Tibial nerve (tissue), 4 donors: ENCODE measurements around the gene NUBP1. TPM values are rescaled to one million over a fixed set of nuclear protein-coding genes. Genes with fewer than 3 reads are reported as not detected.

Experiments
- DNase-seq, 2 donors: peaks; one replicate each; pipeline ENCODE4 v3.0.0-alpha.2; 2019; ENCODE audit warnings: low spot score in 2 of 2
- H3K27ac ChIP-seq, 4 donors: fragments of 200-600 bp; sonication (generic) in 3 of 4; one replicate each; pipeline ENCODE4 v1.5.1; 2017 to 2019; ENCODE audit warnings: mild to moderate bottlenecking in 1 of 4
- H3K27me3 ChIP-seq, 2 donors: fragments of 200-600 bp; sonication (generic) in 1 of 2; one replicate each; pipeline versions ENCODE4 v1.5.1 to v1.6.0; 2017 to 2019
- H3K36me3 ChIP-seq, 3 donors: fragments of 200-600 bp; sonication (generic); one replicate each; pipeline ENCODE4 v1.5.1; 2018 to 2019
- H3K4me1 ChIP-seq, 4 donors: fragments of 200-600 bp; sonication (generic) in 3 of 4; one replicate each; pipeline ENCODE4 v1.5.1; 2017 to 2019
- H3K4me3 ChIP-seq, 4 donors: fragments of 200-600 bp; sonication (generic) in 3 of 4; one replicate each; pipeline ENCODE4 v1.5.1; 2017 to 2019; ENCODE audit warnings: mild to moderate bottlenecking in 1 of 4, moderate library complexity in 1 of 4
- H3K9me3 ChIP-seq, 4 donors: fragments of 200-600 bp; sonication (generic) in 3 of 4; one replicate each; pipeline ENCODE4 v1.5.1; 2017 to 2019
- CTCF ChIP-seq, 5 experiments: fragments of 200-600 bp in 3 of 5; fragments of 450-650 bp in 2 of 5; sonication (generic) in 3 of 5; IDR thresholded peaks; one replicate each; pipeline ENCODE4 v1.5.1; 2016 to 2019; ENCODE audit warnings: antibody characterized with exemption in 5 of 5, mild to moderate bottlenecking in 3 of 5, moderate library complexity in 2 of 5
- EP300 ChIP-seq, 2 donors: sonication (generic); formaldehyde crosslinking; IDR thresholded peaks; one replicate each; pipeline ENCODE4 v1.6.1; 2017; ENCODE audit warnings: antibody characterized with exemption in 2 of 2, mild to moderate bottlenecking in 1 of 2
- POLR2A ChIP-seq, 2 donors: fragments of 450-650 bp; IDR thresholded peaks; one replicate each; pipeline ENCODE4 v1.6.1; 2017; ENCODE audit warnings: antibody characterized with exemption in 2 of 2, mild to moderate bottlenecking in 2 of 2, moderate library complexity in 2 of 2
- WGBS, 2 donors: methylation state at CpG; one replicate each; pipeline ENCODE4 v1.1.5; 2018; 5-methylcytosine and 5-hydroxymethylcytosine counted together
- total RNA-seq, 4 donors: library from RNA; depleted of rRNA; stranded (reverse); fragments of >200 nt; gene quantifications; one replicate each; pipeline ENCODE4 v1.1.0, GENCODE V29; 2016

The NUBP1 gene
- total RNA-seq, 4 donors from 2014 or later: 13.6 to 20.5 (median 17.2) TPM

- Histone ChIP-seq H3K4me1 (no peaks in the 10 kb centered on the region), H3K36me3 (peaks cover 2 to 100% (median 53%) of the 10 kb centered on the region in 3 donors), H3K27me3 (no peaks in the 10 kb centered on the region), H3K27ac (no peak overlapping the region), H3K4me3 (no peak overlapping the region), H3K9me3 (no peaks in the 10 kb centered on the region)
- no peak for DNase-seq
- no peak for TF ChIP-seq POLR2A (IDR thresholded peaks at IDR 0.05)
- TF ChIP-seq EP300 (IDR thresholded peaks at IDR 0.05): no peak
- TF ChIP-seq CTCF (IDR thresholded peaks at IDR 0.05): no peak
- WGBS, 2 donors: 76 to 88% methylated on average over 8 of the region's 8 CpGs
Measured at GRCh38 chr16:10761373-10761772, 17.7 kb downstream of the NUBP1 start.

- H3K4me1 ChIP-seq: no peaks in the 10 kb centered on the region
- no peak overlapping the region for H3K4me3 ChIP-seq
- no peak overlapping the region for H3K27ac ChIP-seq
- H3K27me3 ChIP-seq: no peaks in the 10 kb centered on the region
- H3K36me3 ChIP-seq: peaks cover 2 to 100% (median 47%) of the 10 kb centered on the region in 3 donors
- H3K9me3 ChIP-seq: no peaks in the 10 kb centered on the region
- 85 to 88% methylated on average over 19 to 33 of the region's 35 CpGs for WGBS, 2 donors
- no peak for DNase-seq
- TF ChIP-seq EP300 (IDR thresholded peaks at IDR 0.05) (no peak), CTCF (IDR thresholded peaks at IDR 0.05) (no peak), POLR2A (IDR thresholded peaks at IDR 0.05) (no peak)
Measured at GRCh38 chr16:10762336-10763016, 18.8 kb downstream of the NUBP1 start.

- Histone ChIP-seq H3K27ac (no peak overlapping the region), H3K4me3 (no peak overlapping the region), H3K36me3 (peaks cover 2 to 100% (median 41%) of the 10 kb centered on the region in 3 donors), H3K9me3 (no peaks in the 10 kb centered on the region), H3K4me1 (no peaks in the 10 kb centered on the region), H3K27me3 (no peaks in the 10 kb centered on the region)
- no peak for TF ChIP-seq EP300 (IDR thresholded peaks at IDR 0.05)
- no peak for TF ChIP-seq POLR2A (IDR thresholded peaks at IDR 0.05)
- no peak for TF ChIP-seq CTCF (IDR thresholded peaks at IDR 0.05)
- no peak for DNase-seq
- 87 to 94% methylated on average over 7 of the region's 7 CpGs for whole genome bisulfite sequencing, 2 donors
Measured at GRCh38 chr16:10763456-10763855, 19.8 kb downstream of the NUBP1 start.

- no peak for DNase-seq
- WGBS, 2 donors: 73 to 84% methylated on average over 3 to 4 of the region's 4 CpGs
- H3K27ac ChIP-seq: no peak overlapping the region
- peaks cover 2 to 94% (median 27%) of the 10 kb centered on the region in 3 donors for H3K36me3 ChIP-seq
- no peak for TF ChIP-seq POLR2A (IDR thresholded peaks at IDR 0.05)
- TF ChIP-seq CTCF (IDR thresholded peaks at IDR 0.05): no peak
- no peak for TF ChIP-seq EP300 (IDR thresholded peaks at IDR 0.05)
- H3K4me3 ChIP-seq: no peak overlapping the region
- no peaks in the 10 kb centered on the region for H3K27me3 ChIP-seq
- H3K9me3 ChIP-seq: no peaks in the 10 kb centered on the region
- H3K4me1 ChIP-seq: peaks cover 0 to 4% (median 0%) of the 10 kb centered on the region in 4 donors
Measured at GRCh38 chr16:10765772-10766171, 22.1 kb downstream of the NUBP1 start.

- Histone ChIP-seq H3K27me3 (no peaks in the 10 kb centered on the region), H3K27ac (no peak overlapping the region), H3K4me3 (no peak overlapping the region), H3K4me1 (peaks cover 0 to 4% (median 0%) of the 10 kb centered on the region in 4 donors), H3K36me3 (peaks cover 2 to 81% (median 17%) of the 10 kb centered on the region in 3 donors), H3K9me3 (no peaks in the 10 kb centered on the region)
- 87 to 93% methylated on average over 7 of the region's 7 CpGs for WGBS, 2 donors
- no peak for DNase-seq
- no peak for TF ChIP-seq POLR2A (IDR thresholded peaks at IDR 0.05)
- no peak for TF ChIP-seq EP300 (IDR thresholded peaks at IDR 0.05)
- TF ChIP-seq CTCF (IDR thresholded peaks at IDR 0.05): no peak
Measured at GRCh38 chr16:10767127-10767526, 23.5 kb downstream of the NUBP1 start.
